Activated CD8-positive, alpha-beta memory T cell treated with anti-CD3 and anti-CD28 coated beads, Interleukin-2, amount 10 ng/mL, durations not matched to agents 7 days and 5 days (primary cell): ENCODE measurements around the gene IHH. TPM values are rescaled to one million over a fixed set of nuclear protein-coding genes. Genes with fewer than 3 reads are reported as not detected.

Experiments
- ATAC-seq: fragments of 150-1000 bp; cut with Tn5 transposase; one replicate; pipeline ENCODE4 v1.10.0; 2021; ENCODE audit warnings: moderate library complexity
- CTCF ChIA-PET: fragments of 350-600 bp; sonication (Branson Sonifier 250); formaldehyde crosslinking; loops from one replicate; lab custom pipeline; 2021; ENCODE audit warnings: antibody characterized with exemption; lab: Charles Lee
- DNase-seq: peaks from one replicate; pipeline ENCODE4 v3.0.0-alpha.2; 2020
- H3K27ac Mint-ChIP-seq: one replicate; pipeline ENCODE4 v1.8.0; 2021; ENCODE audit warnings: mild to moderate bottlenecking, mixed read lengths
- H3K27me3 Mint-ChIP-seq: one replicate; pipeline ENCODE4 v1.8.0; 2021; ENCODE audit warnings: mixed read lengths
- H3K36me3 Mint-ChIP-seq: one replicate; pipeline ENCODE4 v1.8.0; 2021; ENCODE audit warnings: mild to moderate bottlenecking, mixed read lengths
- H3K4me1 Mint-ChIP-seq: one replicate; pipeline ENCODE4 v1.8.0; 2021; ENCODE audit warnings: mixed read lengths
- H3K4me3 Mint-ChIP-seq: one replicate; pipeline ENCODE4 v1.8.0; 2021; ENCODE audit warnings: mild to moderate bottlenecking, moderate library complexity, mixed read lengths
- H3K9me3 Mint-ChIP-seq: one replicate; pipeline ENCODE4 v1.8.0; 2022; ENCODE audit warnings: low read depth, mixed read lengths
- microRNA-seq: library from miRNA; unstranded; fragments of <30 nt; microRNA quantifications from one replicate; pipeline ENCODE4 v1.2.0, GENCODE V29; 2022
- total RNA-seq, 2 experiments: library from RNA; stranded (reverse); gene quantifications; one replicate each; pipeline ENCODE4 v1.2.3, GENCODE V29; 2021

IHH gene
- total RNA-seq, 2 experiments from 2014 or later: not detected

- no peaks in the 10 kb centered on the region for H3K36me3 Mint-ChIP-seq
- H3K4me1 Mint-ChIP-seq: no peaks in the 10 kb centered on the region
- H3K27ac Mint-ChIP-seq: no peak overlapping the region
- ATAC-seq: no peak
- H3K4me3 Mint-ChIP-seq: no peak overlapping the region
- no peaks in the 10 kb centered on the region for H3K9me3 Mint-ChIP-seq
- H3K27me3 Mint-ChIP-seq: peaks cover 5% of the 10 kb centered on the region
- no peak for DNase-seq
- CTCF ChIA-PET: interaction anchor here (1.4 kb wide), 1 partner anchor 22 kb away, joined by 3 read pairs; no protein-coding TSS in a partner anchor
Observed at GRCh38 chr2:219018726-219019125, 42.0 kb downstream of the IHH start.

- ATAC-seq (no peak), DNase-seq (no peak)
- Mint-ChIP-seq H3K4me1 (no peaks in the 10 kb centered on the region), H3K4me3 (no peak overlapping the region), H3K36me3 (no peaks in the 10 kb centered on the region), H3K27me3 (peaks cover 5% of the 10 kb centered on the region), H3K9me3 (no peaks in the 10 kb centered on the region), H3K27ac (no peak overlapping the region)
- CTCF ChIA-PET: interaction anchor here (1.4 kb wide), 1 partner anchor 22 kb away, joined by 3 read pairs; no protein-coding TSS in a partner anchor
Observed at GRCh38 chr2:219018286-219018685, 42.4 kb downstream of the IHH start.

GRCh38 chr2:219017201-219017931 is 43.4 kb downstream of the IHH start:
- CTCF ChIA-PET: interaction anchor here (0.9 to 1.3 kb wide), 3 partner anchors 9 to 128 kb away, joined by 3 to 5 read pairs (median 4); no protein-coding TSS in a partner anchor
- Mint-ChIP-seq H3K27me3 (peaks cover 9% of the 10 kb centered on the region), H3K4me3 (no peak overlapping the region), H3K36me3 (no peaks in the 10 kb centered on the region), H3K4me1 (no peaks in the 10 kb centered on the region), H3K27ac (no peak overlapping the region), H3K9me3 (no peaks in the 10 kb centered on the region)
- DNase-seq: no peak
- ATAC-seq: no peak

GRCh38 chr2:219016721-219017120 is 44.0 kb downstream of the IHH start:
- Mint-ChIP-seq H3K27ac (no peak overlapping the region), H3K36me3 (no peaks in the 10 kb centered on the region), H3K27me3 (peaks cover 9% of the 10 kb centered on the region), H3K4me3 (no peak overlapping the region), H3K4me1 (no peaks in the 10 kb centered on the region), H3K9me3 (no peaks in the 10 kb centered on the region)
- CTCF ChIA-PET: interaction anchor here (0.9 to 1.3 kb wide), 4 partner anchors 9 to 128 kb away, joined by 3 to 5 read pairs (median 4); no protein-coding TSS in a partner anchor
- ATAC-seq: no peak
- DNase-seq: no peak

GRCh38 chr2:219010873-219011272 is 49.8 kb downstream of the IHH start:
- ATAC-seq: no peak
- Mint-ChIP-seq H3K27ac (no peak overlapping the region), H3K27me3 (peaks cover 16% of the 10 kb centered on the region), H3K9me3 (no peaks in the 10 kb centered on the region), H3K4me1 (no peaks in the 10 kb centered on the region), H3K4me3 (no peak overlapping the region), H3K36me3 (no peaks in the 10 kb centered on the region)
- CTCF ChIA-PET: interaction anchor here (0.6 to 2.3 kb wide), 9 partner anchors 11 to 464 kb away, joined by 3 to 10 read pairs (median 4); no protein-coding TSS in a partner anchor
- no peak for DNase-seq

GRCh38 chr2:219010162-219010756 is 50.5 kb downstream of the IHH start:
- H3K36me3 Mint-ChIP-seq: no peaks in the 10 kb centered on the region
- no peak overlapping the region for H3K4me3 Mint-ChIP-seq
- no peak for DNase-seq
- peaks cover 21% of the 10 kb centered on the region for H3K27me3 Mint-ChIP-seq
- CTCF ChIA-PET: interaction anchor here (0.7 to 2.3 kb wide), 11 partner anchors 10 to 180 kb away, joined by 3 to 10 read pairs (median 3); no protein-coding TSS in a partner anchor
- ATAC-seq: peak; percentile 63
- no peak overlapping the region for H3K27ac Mint-ChIP-seq
- no peaks in the 10 kb centered on the region for H3K9me3 Mint-ChIP-seq
- no peaks in the 10 kb centered on the region for H3K4me1 Mint-ChIP-seq

- no peaks in the 10 kb centered on the region for H3K36me3 Mint-ChIP-seq
- no peak overlapping the region for H3K27ac Mint-ChIP-seq
- H3K9me3 Mint-ChIP-seq: no peaks in the 10 kb centered on the region
- H3K4me1 Mint-ChIP-seq: no peaks in the 10 kb centered on the region
- ATAC-seq (no peak), DNase-seq (no peak)
- CTCF ChIA-PET: interaction anchor here (0.9 to 1.6 kb wide), 3 partner anchors 13 to 181 kb away, joined by 3 to 6 read pairs (median 3); no protein-coding TSS in a partner anchor
- H3K4me3 Mint-ChIP-seq: no peak overlapping the region
- peaks cover 30% of the 10 kb centered on the region for H3K27me3 Mint-ChIP-seq
Observed at GRCh38 chr2:219009294-219009693, 51.4 kb downstream of the IHH start.

Small RNAs within 50 kb of the gene (microRNA-seq; reads per million reads assigned to microRNA genes)
- gene MIR3131: not detected

Other genes starting within 250 kb of the IHH start
- gene PRKAG3, start 229.1 kb downstream of the IHH start, total RNA-seq: not detected
- not detected for gene WNT6, start 201.1 kb downstream of the IHH start, total RNA-seq
- under 1 TPM; 0.23 to 0.35 TPM for gene WNT10A, start 180.1 kb downstream of the IHH start, total RNA-seq
- gene CDK5R2, start 101.3 kb downstream of the IHH start, total RNA-seq: not detected
- gene FEV, start 75.7 kb downstream of the IHH start, total RNA-seq: not detected
- not detected for gene CRYBA2, start 67.5 kb downstream of the IHH start, total RNA-seq
- not detected for gene CFAP65, start 19.4 kb downstream of the IHH start, total RNA-seq
- gene NHEJ1, start 99.9 kb upstream of the IHH start, total RNA-seq: 10 to 100 TPM; 14.4 to 19.4 TPM
- 1 to 10 TPM; 2.6 to 3.2 TPM for gene SLC23A3, start 109.1 kb upstream of the IHH start, total RNA-seq
- gene CNPPD1, start 116.0 kb upstream of the IHH start, total RNA-seq: 10 to 100 TPM; 66.9 to 72.0 TPM
- gene RETREG2, start 117.4 kb upstream of the IHH start, total RNA-seq: 100 to 1,000 TPM in 1 of 2 experiments, 10 to 100 TPM in 1; 95.8 to 110 TPM
- 10 to 100 TPM; 60.2 to 60.6 TPM for gene ZFAND2B, start 145.9 kb upstream of the IHH start, total RNA-seq
- gene ABCB6, start 158.0 kb upstream of the IHH start, total RNA-seq: 10 to 100 TPM; 12.6 to 15.2 TPM
- gene ATG9A, start 168.7 kb upstream of the IHH start, total RNA-seq: 10 to 100 TPM; 56.6 to 60.7 TPM
- gene ANKZF1, start 168.9 kb upstream of the IHH start, total RNA-seq: 100 to 1,000 TPM in 1 of 2 experiments, 10 to 100 TPM in 1; 89.4 to 105 TPM
- gene GLB1L, start 184.5 kb upstream of the IHH start, total RNA-seq: 1 to 10 TPM; 4.3 to 4.9 TPM
- 10 to 100 TPM; 37.3 to 41.7 TPM for gene STK16, start 184.6 kb upstream of the IHH start, total RNA-seq
- gene TUBA4B, start 192.3 kb upstream of the IHH start, total RNA-seq: not detected
- gene TUBA4A, start 193.0 kb upstream of the IHH start, total RNA-seq: 100 to 1,000 TPM; 244 to 337 TPM
- gene DNAJB2, start 218.4 kb upstream of the IHH start, total RNA-seq: 10 to 100 TPM; 48.2 to 49.0 TPM
- under 1 TPM in 1 of 2 experiments, not detected in 1; 0.28 TPM for gene PTPRN, start 248.5 kb upstream of the IHH start, total RNA-seq